DND-41 (cell line): Measurements from ENCODE around the gene LSG1.

ENCODE experiments used
- ATAC-seq: fragments of 200-7000 bp; cut with Tn5 transposase; 3 replicates; pipeline ENCODE4 v1.9.1; 2021; ENCODE audit warnings: low read depth; ENCODE audit not compliant: insufficient read depth
- DNase-seq: peaks from one replicate; pipeline ENCODE4 v3.0.0-alpha.2; 2020
- H2AFZ ChIP-seq: 2 replicates; pipeline ENCODE4 v1.6.0; 2012; ENCODE audit warnings: low read depth, low read length
- H3K27ac ChIP-seq: 2 replicates; pipeline ENCODE4 v1.5.1; 2012; ENCODE audit warnings: low read length, inconsistent platforms
- H3K27me3 ChIP-seq: fragments of 200-600 bp; sonication (generic); 2 replicates; pipeline ENCODE4 v1.6.0; 2012; ENCODE audit warnings: low read length, mild to moderate bottlenecking, inconsistent platforms; ENCODE audit not compliant: insufficient read depth, poor library complexity
- H3K36me3 ChIP-seq: 2 replicates; pipeline ENCODE4 v1.5.1; 2012; ENCODE audit warnings: low read length, inconsistent platforms; ENCODE audit not compliant: insufficient read depth
- H3K4me1 ChIP-seq: 2 replicates; pipeline ENCODE4 v1.5.1; 2012; ENCODE audit warnings: mild to moderate bottlenecking, low read length; ENCODE audit not compliant: insufficient read depth
- H3K4me2 ChIP-seq: 2 replicates; pipeline ENCODE4 v1.6.0; 2012; ENCODE audit warnings: mild to moderate bottlenecking, moderate library complexity, low read length, inconsistent platforms; ENCODE audit not compliant: insufficient read depth
- H3K4me3 ChIP-seq, 2 experiments: fragments of 200-600 bp in 1 of 2; shearing (Covaris generic) in 1 of 2; 2 replicates each; pipeline ENCODE4 v1.5.1; 2012 to 2016; ENCODE audit warnings: inconsistent platforms in 2 of 2, low read length in 2 of 2, mild to moderate bottlenecking in 2 of 2, low read depth in 1 of 2, moderate library complexity in 1 of 2
- H3K79me2 ChIP-seq: 2 replicates; pipeline ENCODE4 v1.6.0; 2012; ENCODE audit warnings: low read length, inconsistent platforms; ENCODE audit not compliant: insufficient read depth
- H3K9ac ChIP-seq: 2 replicates; pipeline ENCODE4 v1.6.0; 2012; ENCODE audit warnings: low read depth, mild to moderate bottlenecking, inconsistent platforms, low read length, moderate library complexity
- H3K9me3 ChIP-seq: 2 replicates; pipeline ENCODE4 v1.5.1; 2012; ENCODE audit warnings: low read length, moderate library complexity, mild to moderate bottlenecking, inconsistent platforms; ENCODE audit not compliant: insufficient read depth, severe bottlenecking
- H4K20me1 ChIP-seq: 2 replicates; pipeline ENCODE4 v1.6.0; 2012; ENCODE audit warnings: low read length; ENCODE audit not compliant: insufficient read depth
- CTCF ChIP-seq: IDR thresholded peaks from 2 replicates; pipeline ENCODE4 v1.5.1; 2012; ENCODE audit warnings: borderline replicate concordance, low read length, moderate library complexity, mild to moderate bottlenecking; ENCODE audit not compliant: poor library complexity, severe bottlenecking; ENCODE audit errors: extremely low read depth
- EZH2 ChIP-seq: IDR thresholded peaks from 3 replicates; pipeline ENCODE4 v1.6.1; 2012; ENCODE audit warnings: borderline replicate concordance, low read depth, mild to moderate bottlenecking, moderate library complexity, low read length, inconsistent platforms; ENCODE audit not compliant: severe bottlenecking

The LSG1 gene

GRCh38 chr3:194671900-194672808 lies at the start of gene LSG1:
Gene LSG1 (minus strand): TSS chr3:194672191. CDS start chr3:194672162, 29 bp downstream.
- DNase-seq = peak; percentile 90
- Histone ChIP-seq H3K27me3 (no peaks in the 10 kb centered on the region), H3K27ac (peak within 1 kb of the TSS; percentile 93), H3K4me1 (peaks cover 24% of the 10 kb centered on the region), H3K4me3 (peak within 1 kb of the TSS; percentile 64 to 68), H3K36me3 (peaks cover 21% of the 10 kb centered on the region), H3K9ac (peak within 1 kb of the TSS; percentile 65), H3K79me2 (peaks cover 45% of the 10 kb centered on the region), H3K4me2 (peak within 1 kb of the TSS; percentile 99), H2AFZ (peak within 1 kb of the TSS; percentile 92), H4K20me1 (peaks cover 14% of the 10 kb centered on the region), H3K9me3 (no peaks in the 10 kb centered on the region)
- no peak for TF ChIP-seq CTCF
- no peak for TF ChIP-seq EZH2
- ATAC-seq = peak; percentile 96

DNA sequence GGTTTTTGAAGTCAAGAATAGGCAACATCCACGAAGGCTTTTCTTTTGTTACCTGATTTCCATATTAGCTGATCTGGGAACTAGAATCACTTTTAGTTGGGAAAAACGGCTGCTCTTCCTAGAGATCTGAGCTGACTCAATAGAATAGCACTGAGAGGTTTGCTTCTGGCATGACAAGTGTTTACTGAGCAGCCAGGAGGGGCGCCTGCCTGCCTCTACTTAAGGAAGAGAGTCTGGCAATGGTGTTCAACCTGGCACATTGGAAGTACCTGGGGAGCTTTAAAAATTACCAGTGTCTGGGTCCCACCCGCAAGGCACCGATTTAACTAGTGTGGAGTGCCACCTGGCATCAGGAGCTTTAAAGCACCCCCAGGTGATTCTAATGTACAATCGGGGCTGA lies 48.1 kb upstream of the LSG1 start:
- no peak for TF ChIP-seq EZH2
- no peak for TF ChIP-seq CTCF
- Histone ChIP-seq H4K20me1 (no peaks in the 10 kb centered on the region), H3K9ac (no peak overlapping the region), H3K79me2 (no peaks in the 10 kb centered on the region), H3K4me3 (no peak overlapping the region), H3K9me3 (no peaks in the 10 kb centered on the region), H3K4me1 (no peaks in the 10 kb centered on the region), H3K4me2 (no peak overlapping the region), H3K36me3 (no peaks in the 10 kb centered on the region), H3K27me3 (peaks cover 2% of the 10 kb centered on the region), H3K27ac (no peak overlapping the region), H2AFZ (no peak overlapping the region)
- DNase-seq (no peak), ATAC-seq (no peak)

DNA sequence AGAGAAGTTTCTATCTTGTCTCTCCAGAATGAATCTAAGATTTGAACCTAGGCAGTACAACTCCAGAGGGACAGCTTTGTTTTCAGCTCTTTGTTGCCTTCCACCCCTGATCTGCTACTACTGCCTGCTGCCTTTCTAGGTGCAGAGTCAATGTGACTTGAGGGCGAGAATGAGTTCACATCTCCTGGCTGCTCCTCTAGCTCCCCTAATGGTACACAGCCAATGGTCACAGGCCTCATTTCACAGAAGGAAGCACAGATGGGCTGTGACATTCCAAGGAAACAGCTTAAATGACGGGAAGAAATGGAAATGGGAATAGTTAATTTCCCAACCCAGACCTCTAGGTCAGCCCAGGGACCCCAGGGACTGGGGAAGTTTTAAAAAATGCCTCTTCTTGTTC lies 46.1 kb upstream of the LSG1 start:
- no peaks in the 10 kb centered on the region for H4K20me1 ChIP-seq
- no peaks in the 10 kb centered on the region for H3K9me3 ChIP-seq
- no peak overlapping the region for H3K9ac ChIP-seq
- no peak for TF ChIP-seq EZH2
- no peak for TF ChIP-seq CTCF
- H3K27me3 ChIP-seq = peaks cover 2% of the 10 kb centered on the region
- no peak for DNase-seq
- no peaks in the 10 kb centered on the region for H3K4me1 ChIP-seq
- no peak overlapping the region for H3K27ac ChIP-seq
- no peak overlapping the region for H3K4me3 ChIP-seq
- H2AFZ ChIP-seq = no peak overlapping the region
- H3K79me2 ChIP-seq = no peaks in the 10 kb centered on the region
- no peak for ATAC-seq
- H3K4me2 ChIP-seq = no peak overlapping the region
- no peaks in the 10 kb centered on the region for H3K36me3 ChIP-seq
